UCSD-AML1 (cell line): ENCODE measurements around the gene ACBD4.
"Not testable (repeated sequence)": the region's sequence is repeated elsewhere in the genome, so short reads cannot be mapped to it uniquely, and the experiment has no call there.

Source experiments
- DNase-seq: peaks from one replicate; lab custom pipeline; 2025; ENCODE audit not compliant: unreplicated experiment; lab: John Stamatoyannopoulos, UW

ACBD4 gene

GRCh38 chr17:45117848-45118646, 17.4 kb upstream of the ACBD4 start:
- no peak for DNase-seq

GRCh38 chr17:45118691-45119090, 16.8 kb upstream of the ACBD4 start:
- DNase-seq: no peak

- no peak for DNase-seq
These were observed 15.5 kb upstream of the ACBD4 start for GRCh38 chr17:45119964-45120363.

- no peak for DNase-seq
These were observed 14.9 kb upstream of the ACBD4 start for GRCh38 chr17:45120558-45120957.

- DNase-seq: no peak
These were observed 14.4 kb upstream of the ACBD4 start for GRCh38 chr17:45121055-45121454.

GRCh38 chr17:45123076-45123770, 12.3 kb upstream of the ACBD4 start:
- DNase-seq: no peak

- peak; percentile 76 for DNase-seq
These were observed 11.3 kb upstream of the ACBD4 start for GRCh38 chr17:45123930-45124796.

GRCh38 chr17:45124797-45125122, 10.7 kb upstream of the ACBD4 start:
- not testable (repeated sequence) for DNase-seq

GRCh38 chr17:45125509-45125908, 10.0 kb upstream of the ACBD4 start:
- DNase-seq: no peak

GRCh38 chr17:45127207-45127547, 8.3 kb upstream of the ACBD4 start:
- no peak for DNase-seq

GRCh38 chr17:45127548-45128300, 7.8 kb upstream of the ACBD4 start:
- no peak for DNase-seq

- DNase-seq: no peak
These were observed 7.2 kb upstream of the ACBD4 start for GRCh38 chr17:45128331-45128730.

- no peak for DNase-seq
These were observed 6.5 kb upstream of the ACBD4 start for GRCh38 chr17:45128989-45129388.

GRCh38 chr17:45129426-45129939, 6.0 kb upstream of the ACBD4 start:
- DNase-seq: no peak

GRCh38 chr17:45129940-45130680, 5.4 kb upstream of the ACBD4 start:
- no peak for DNase-seq

- no peak for DNase-seq
These were observed 4.5 kb upstream of the ACBD4 start for GRCh38 chr17:45130681-45131615.

- peak; percentile 52 for DNase-seq
These were observed 3.7 kb upstream of the ACBD4 start for GRCh38 chr17:45131616-45132319.

- no peak for DNase-seq
These were observed 3.2 kb upstream of the ACBD4 start, which contains the start of gene PLCD3 for GRCh38 chr17:45132320-45132571. Gene PLCD3 (minus strand): TSS chr17:45132515. CDS start chr17:45132410, 105 bp downstream.
